H1 (cell line): ENCODE data around the gene SV2A. TPM values are rescaled to one million over a fixed set of nuclear protein-coding genes. Genes with fewer than 3 reads are reported as not detected.
A peak's percentile ranks its signal among the peaks of the same experiment; 100 is the strongest.

Experiments
- ATF3 ChIP-seq: IDR thresholded peaks from 2 replicates; pipeline ENCODE4 v1.6.1; 2011; ENCODE audit warnings: low read depth, mild to moderate bottlenecking, low read length; ENCODE audit not compliant: insufficient read depth
- EGR1 ChIP-seq: IDR thresholded peaks from 2 replicates; pipeline ENCODE4 v1.6.1; 2011; ENCODE audit warnings: low read depth, low read length, borderline replicate concordance
- EP300 ChIP-seq, 2 experiments: IDR thresholded peaks; 1 replicate in 1 of 2; 2 replicates in 1 of 2; pipeline ENCODE4 v1.6.1; 2011 to 2012; ENCODE audit warnings: low read depth in 2 of 2, low read length in 2 of 2, mild to moderate bottlenecking in 2 of 2, borderline replicate concordance in 1 of 2, inconsistent platforms in 1 of 2, moderate library complexity in 1 of 2
- EZH2 ChIP-seq: fragments of 200-600 bp; sonication (generic); IDR thresholded peaks from 2 replicates; pipeline ENCODE4 v1.7.1; 2012; ENCODE audit warnings: low read depth, mild to moderate bottlenecking, moderate library complexity, low read length, inconsistent platforms; ENCODE audit not compliant: severe bottlenecking
- FOSL1 ChIP-seq: IDR thresholded peaks from 2 replicates; pipeline ENCODE4 v1.6.1; 2011; ENCODE audit warnings: mild to moderate bottlenecking, low read depth, low read length, moderate library complexity; ENCODE audit not compliant: insufficient read depth
- GTF2F1 ChIP-seq: IDR thresholded peaks from 2 replicates; pipeline ENCODE4 v1.6.1; 2012; ENCODE audit warnings: low read depth, low read length, improper control_type of control experiment, borderline replicate concordance
- HDAC2 ChIP-seq, 2 experiments: fragments of 300-600 bp in 1 of 2; sonication (generic) in 1 of 2; IDR thresholded peaks; 2 replicates each; pipeline ENCODE4 v1.6.1; 2011 to 2012; ENCODE audit warnings: low read depth in 2 of 2, low read length in 2 of 2, mild to moderate bottlenecking in 2 of 2, moderate library complexity in 2 of 2, borderline replicate concordance in 1 of 2, inconsistent platforms in 1 of 2
- KDM4A ChIP-seq: IDR thresholded peaks from one replicate; pipeline ENCODE4 v1.7.1; 2012; ENCODE audit warnings: low read depth, mild to moderate bottlenecking, moderate library complexity, low read length, inconsistent platforms; ENCODE audit not compliant: severe bottlenecking
- KDM5A ChIP-seq: fragments of 200-600 bp; IDR thresholded peaks from 2 replicates; pipeline ENCODE4 v1.7.1; 2012; ENCODE audit warnings: mild to moderate bottlenecking, low read length, inconsistent platforms, mixed read lengths
- MAFK ChIP-seq: IDR thresholded peaks from 2 replicates; pipeline ENCODE4 v1.6.1; 2012; ENCODE audit warnings: low read depth, mild to moderate bottlenecking, improper control_type of control experiment, low read length
- MAX ChIP-seq: IDR thresholded peaks from 2 replicates; pipeline ENCODE4 v1.6.1; 2012; ENCODE audit warnings: inconsistent platforms
- POLR2A ChIP-seq, 2 experiments: IDR thresholded peaks; 1 replicate in 1 of 2; 2 replicates in 1 of 2; pipeline ENCODE4 v1.6.1; 2011; ENCODE audit warnings: low read depth in 2 of 2, low read length in 2 of 2, mild to moderate bottlenecking in 2 of 2; ENCODE audit errors: control extremely low read depth in 1 of 2
- RAD21 ChIP-seq, 2 experiments: IDR thresholded peaks in 1 of 2; conservative IDR thresholded peaks in 1 of 2; 2 replicates each; pipeline ENCODE4 v1.6.1; 2011; ENCODE audit warnings: low read depth in 2 of 2, low read length in 2 of 2, improper control_type of control experiment in 1 of 2, inconsistent platforms in 1 of 2, mild to moderate bottlenecking in 1 of 2, moderate library complexity in 1 of 2
- RBBP5 ChIP-seq: IDR thresholded peaks from 2 replicates; pipeline ENCODE4 v1.7.1; 2012; ENCODE audit warnings: low read depth, mild to moderate bottlenecking, inconsistent platforms, low read length, moderate library complexity, borderline replicate concordance
- SIN3A ChIP-seq, 2 experiments: IDR thresholded peaks in 1 of 2; conservative IDR thresholded peaks in 1 of 2; 2 replicates each; pipeline ENCODE4 v1.6.1; 2011 to 2012; ENCODE audit warnings: low read length in 2 of 2, improper control_type of control experiment in 1 of 2, low read depth in 1 of 2, mild to moderate bottlenecking in 1 of 2
- SP1 ChIP-seq: IDR thresholded peaks from 2 replicates; pipeline ENCODE4 v1.6.1; 2011; ENCODE audit warnings: low read depth, low read length
- SRF ChIP-seq: IDR thresholded peaks from 2 replicates; pipeline ENCODE4 v1.6.1; 2011; ENCODE audit warnings: mild to moderate bottlenecking, low read depth, low read length, moderate library complexity
- TAF1 ChIP-seq: IDR thresholded peaks from 2 replicates; pipeline ENCODE4 v1.6.1; 2011; ENCODE audit warnings: mild to moderate bottlenecking, low read depth, low read length
- YY1 ChIP-seq: IDR thresholded peaks from 2 replicates; pipeline ENCODE4 v1.6.1; 2011; ENCODE audit warnings: low read depth, mild to moderate bottlenecking, low read length
- polyA plus RNA-seq, 7 experiments: library from polyadenylated mRNA; depleted of rRNA in 3 of 7; stranded (reverse) in 5 of 7; unstranded in 2 of 7; fragments of >200 nt in 5 of 7; fragments of 200-250 nt in 2 of 7; gene quantifications; 1 replicate in 5 of 7; 2 replicates in 1 of 7; 4 replicates in 1 of 7; pipeline versions ENCODE4 v1.2.1 to v1.2.3, GENCODE V29; 2011 to 2013; ENCODE audit warnings: missing spikeins in 2 of 7, mixed read lengths in 2 of 7
- total RNA-seq: library from RNA; stranded (reverse); fragmentation: NEBNext Ultra II Directional; extraction: Animal tissue kit (Norgen Biotek cat#: 25700); gene quantifications from 2 replicates; pipeline ENCODE4 v1.2.1, GENCODE V29; 2021

SV2A gene
- total and polyA plus RNA-seq, 2 of the 8 experiments (the other 6 are each of a cell fraction or from before 2014, with no cell fraction given), result 41.8 to 51.8 TPM

GRCh38 chr1:149888247-149888998 is 29.2 kb downstream of the SV2A start (continued):
- TF ChIP-seq ATF3 (no peak), HDAC2 (IDR thresholded peaks at IDR 0.05; ENCODE audit: borderline replicate concordance in 1 of 2, low read depth in 2 of 2, low read length in 2 of 2) (no peak), RAD21 (IDR thresholded peaks at IDR 0.05 in 1 of 2, conservative IDR thresholded peaks at IDR 0.05 in 1 of 2; ENCODE audit: low read depth in 2 of 2, low read length in 2 of 2) (peak; percentile 50 to 61; a peak in 3 of 4 replicates), SP1 (peak; percentile 81), GTF2F1 (no peak), RBBP5 (peak; percentile 86; the same call in 1 of the 2 replicates), KDM5A (no peak), FOSL1 (no peak), YY1 (peak; percentile 91), TAF1 (peak; percentile 87), SIN3A (conservative IDR thresholded peaks at IDR 0.05 in 1 of 2, IDR thresholded peaks at IDR 0.05 in 1 of 2; ENCODE audit: low read depth in 1 of 2, low read length in 2 of 2) (peak in 1 of 2 experiments; percentile 90; a peak in 2 of 4 replicates), EP300 (IDR thresholded peaks at IDR 0.05; ENCODE audit: borderline replicate concordance in 1 of 2, low read depth in 2 of 2, low read length in 2 of 2) (0 out of 3 replicates have a peak, but pooled peaks of 1 of the 2 experiments have one; percentile 68), SRF (no peak), MAFK (no peak), EGR1 (no peak; the same call in 1 of the 2 replicates), KDM4A (no peak), EZH2 (no peak), POLR2A (IDR thresholded peaks at IDR 0.05; ENCODE audit: control extremely low read depth in 1 of 2, low read depth in 2 of 2, low read length in 2 of 2) (peak in 1 of 2 experiments; percentile 95; a peak in 2 of 3 replicates), MAX (0 out of 2 replicates have a peak, but pooled peaks have one; percentile 38)
